Measurements from ENCODE around the gene RTKN2.
"Not testable (repeated sequence)": the region's sequence is repeated elsewhere in the genome, so short reads cannot be mapped to it uniquely, and the experiment has no call there.

The RTKN2 gene

GRCh38 chr10:62248465-62248864 is 20.2 kb downstream of the RTKN2 start:
- TF ChIP-seq CTCF (IDR thresholded peaks at IDR 0.05; ENCODE audit: low read depth, low read length) (peak; percentile 47), EZH2phosphoT487 (IDR thresholded peaks at IDR 0.05; ENCODE audit: low read depth) (no peak)
- H2AFZ ChIP-seq (ENCODE audit: low read depth, low read length) = no peak overlapping the region
- no peaks in the 10 kb centered on the region for H3K36me3 ChIP-seq (replicated peaks; ENCODE audit: low read depth, low read length)
- H3K27me3 ChIP-seq (ENCODE audit: low read depth, low read length) = no peaks in the 10 kb centered on the region
- no peaks in the 10 kb centered on the region for H3K79me2 ChIP-seq (ENCODE audit: low read length)
- H3K4me2 ChIP-seq (ENCODE audit: low read length) = peak overlapping the region; percentile 37; the same call in 1 of the 2 replicates
- no peak overlapping the region for H3K27ac ChIP-seq (ENCODE audit: low read length)
- no peak overlapping the region for H3K9ac ChIP-seq (ENCODE audit: low read length)
- H4K20me1 ChIP-seq (ENCODE audit: insufficient read depth, low read length) = no peaks in the 10 kb centered on the region
- H3K4me1 ChIP-seq (ENCODE audit: low read length) = peaks cover 48% of the 10 kb centered on the region
- no peak overlapping the region for H3K4me3 ChIP-seq (ENCODE audit: low read length)
- no peaks in the 10 kb centered on the region for H3K9me3 ChIP-seq (ENCODE audit: insufficient read depth, low read length)

GRCh38 chr10:62244785-62245467 is 23.7 kb downstream of the RTKN2 start:
- Histone ChIP-seq H3K79me2 (ENCODE audit: low read length) (no peaks in the 10 kb centered on the region), H3K27ac (ENCODE audit: low read length) (peak overlapping the region; percentile 82), H3K4me2 (ENCODE audit: low read length) (peak overlapping the region; percentile 51), H3K36me3 (replicated peaks; ENCODE audit: low read depth, low read length) (no peaks in the 10 kb centered on the region), H3K4me1 (ENCODE audit: low read length) (peaks cover 61% of the 10 kb centered on the region), H3K27me3 (ENCODE audit: low read depth, low read length) (no peaks in the 10 kb centered on the region), H3K9me3 (ENCODE audit: insufficient read depth, low read length) (no peaks in the 10 kb centered on the region), H4K20me1 (ENCODE audit: insufficient read depth, low read length) (no peaks in the 10 kb centered on the region), H2AFZ (ENCODE audit: low read depth, low read length) (peak overlapping the region; percentile 52), H3K4me3 (ENCODE audit: low read length) (peak overlapping the region; percentile 30), H3K9ac (ENCODE audit: low read length) (peak overlapping the region; percentile 57)
- TF ChIP-seq CTCF (IDR thresholded peaks at IDR 0.05; ENCODE audit: low read depth, low read length) = peak; percentile 82
- no peak for TF ChIP-seq EZH2phosphoT487 (IDR thresholded peaks at IDR 0.05; ENCODE audit: low read depth)

GRCh38 chr10:62244088-62244487 is 24.6 kb downstream of the RTKN2 start:
- Histone ChIP-seq H3K4me3 (ENCODE audit: low read length) (peak overlapping the region; percentile 41), H3K36me3 (replicated peaks; ENCODE audit: low read depth, low read length) (no peaks in the 10 kb centered on the region), H3K4me2 (ENCODE audit: low read length) (peak overlapping the region; percentile 51), H3K79me2 (ENCODE audit: low read length) (no peaks in the 10 kb centered on the region), H3K4me1 (ENCODE audit: low read length) (peaks cover 52% of the 10 kb centered on the region), H3K9ac (ENCODE audit: low read length) (peak overlapping the region; percentile 57), H3K9me3 (ENCODE audit: insufficient read depth, low read length) (no peaks in the 10 kb centered on the region), H3K27ac (ENCODE audit: low read length) (peak overlapping the region; percentile 82), H4K20me1 (ENCODE audit: insufficient read depth, low read length) (no peaks in the 10 kb centered on the region), H2AFZ (ENCODE audit: low read depth, low read length) (no peak overlapping the region), H3K27me3 (ENCODE audit: low read depth, low read length) (no peaks in the 10 kb centered on the region)
- TF ChIP-seq CTCF (IDR thresholded peaks at IDR 0.05; ENCODE audit: low read depth, low read length) = no peak
- TF ChIP-seq EZH2phosphoT487 (IDR thresholded peaks at IDR 0.05; ENCODE audit: low read depth) = no peak

- no peaks in the 10 kb centered on the region for H3K9me3 ChIP-seq (ENCODE audit: insufficient read depth, low read length)
- no peaks in the 10 kb centered on the region for H3K27me3 ChIP-seq (ENCODE audit: low read depth, low read length)
- H3K4me3 ChIP-seq (ENCODE audit: low read length) = peak overlapping the region; percentile 40
- TF ChIP-seq CTCF (IDR thresholded peaks at IDR 0.05; ENCODE audit: low read depth, low read length) = no peak
- no peak for TF ChIP-seq EZH2phosphoT487 (IDR thresholded peaks at IDR 0.05; ENCODE audit: low read depth)
- peak overlapping the region; percentile 51 for H3K4me2 ChIP-seq (ENCODE audit: low read length)
- no peak overlapping the region for H2AFZ ChIP-seq (ENCODE audit: low read depth, low read length)
- H3K4me1 ChIP-seq (ENCODE audit: low read length) = peaks cover 48% of the 10 kb centered on the region
- H4K20me1 ChIP-seq (ENCODE audit: insufficient read depth, low read length) = no peaks in the 10 kb centered on the region
- no peaks in the 10 kb centered on the region for H3K36me3 ChIP-seq (replicated peaks; ENCODE audit: low read depth, low read length)
- H3K27ac ChIP-seq (ENCODE audit: low read length) = peak overlapping the region; percentile 82
- no peaks in the 10 kb centered on the region for H3K79me2 ChIP-seq (ENCODE audit: low read length)
- H3K9ac ChIP-seq (ENCODE audit: low read length) = peak overlapping the region; percentile 57; the same call in 1 of the 2 replicates
Measured at GRCh38 chr10:62243647-62243997, 25.0 kb downstream of the RTKN2 start.

- H3K9me3 ChIP-seq (ENCODE audit: insufficient read depth, low read length); H3K79me2 ChIP-seq (ENCODE audit: low read length); H3K27me3 ChIP-seq (ENCODE audit: low read depth, low read length); H2AFZ ChIP-seq (ENCODE audit: low read depth, low read length); H4K20me1 ChIP-seq (ENCODE audit: insufficient read depth, low read length); H3K36me3 ChIP-seq (replicated peaks; ENCODE audit: low read depth, low read length): not testable (repeated sequence)
- Histone ChIP-seq H3K4me3 (ENCODE audit: low read length) (peak overlapping the region; percentile 40), H3K4me1 (ENCODE audit: low read length) (peaks cover 42% of the 10 kb centered on the region), H3K27ac (ENCODE audit: low read length) (peak overlapping the region; percentile 82), H3K4me2 (ENCODE audit: low read length) (peak overlapping the region; percentile 51), H3K9ac (ENCODE audit: low read length) (peak overlapping the region; percentile 57; the same call in 1 of the 2 replicates)
Measured at GRCh38 chr10:62242965-62243646, 25.5 kb downstream of the RTKN2 start.

GRCh38 chr10:62241521-62241920 is 27.1 kb downstream of the RTKN2 start:
- not testable (repeated sequence) for H4K20me1 ChIP-seq (ENCODE audit: insufficient read depth, low read length); H3K27me3 ChIP-seq (ENCODE audit: low read depth, low read length); H3K4me2 ChIP-seq (ENCODE audit: low read length); H3K27ac ChIP-seq (ENCODE audit: low read length); H3K4me3 ChIP-seq (ENCODE audit: low read length); H2AFZ ChIP-seq (ENCODE audit: low read depth, low read length); H3K36me3 ChIP-seq (replicated peaks; ENCODE audit: low read depth, low read length); H3K9ac ChIP-seq (ENCODE audit: low read length); H3K79me2 ChIP-seq (ENCODE audit: low read length); H3K9me3 ChIP-seq (ENCODE audit: insufficient read depth, low read length)
- peaks cover 47% of the 10 kb centered on the region for H3K4me1 ChIP-seq (ENCODE audit: low read length)
